OCI-LY1 (cell line): ENCODE results near the gene ABL2.
"Not testable (repeated sequence)": the region's sequence is repeated elsewhere in the genome, so short reads cannot be mapped to it uniquely, and the experiment has no call there.

Source experiments
- H2AFZ ChIP-seq: fragments of 200-600 bp; sonication (generic), shearing (Covaris generic); 2 replicates; pipeline ENCODE4 v1.6.0; 2014; ENCODE audit warnings: antibody characterized with exemption, mild to moderate bottlenecking, low read length
- H3F3A ChIP-seq: fragments of 200-600 bp; sonication (generic), shearing (Covaris generic); 2 replicates; pipeline ENCODE4 v1.6.0; 2014; ENCODE audit warnings: mild to moderate bottlenecking, antibody characterized with exemption, low read length, moderate library complexity; ENCODE audit not compliant: insufficient read depth
- H3K27ac ChIP-seq: fragments of 200-600 bp; sonication (generic); 2 replicates; pipeline ENCODE4 v1.5.1; 2014; ENCODE audit warnings: low read length, mixed run types, mild to moderate bottlenecking, low read depth; ENCODE audit not compliant: poor library complexity, severe bottlenecking
- H3K27me3 ChIP-seq: fragments of 200-600 bp; sonication (generic); 2 replicates; pipeline ENCODE4 v1.6.0; 2014; ENCODE audit warnings: antibody characterized with exemption, mild to moderate bottlenecking, low read length, moderate library complexity; ENCODE audit not compliant: insufficient read depth
- H3K36me3 ChIP-seq: fragments of 200-600 bp; sonication (generic); 2 replicates; pipeline ENCODE4 v1.6.1; 2014; ENCODE audit warnings: mild to moderate bottlenecking, antibody characterized with exemption, low read length, moderate library complexity, mixed read lengths; ENCODE audit not compliant: insufficient read depth
- H3K4me1 ChIP-seq: fragments of 200-600 bp; sonication (generic); 2 replicates; pipeline ENCODE4 v1.5.1; 2014; ENCODE audit warnings: mild to moderate bottlenecking, low read length, moderate library complexity; ENCODE audit not compliant: insufficient read depth, severe bottlenecking
- H3K4me2 ChIP-seq: fragments of 200-600 bp; sonication (generic), shearing (Covaris generic); 2 replicates; pipeline ENCODE4 v1.6.1; 2014; ENCODE audit warnings: low read length
- H3K4me3 ChIP-seq: fragments of 200-600 bp; sonication (generic); 2 replicates; pipeline ENCODE4 v1.5.1; 2014; ENCODE audit warnings: low read length, low read depth, mild to moderate bottlenecking, mixed read lengths; ENCODE audit not compliant: poor library complexity, severe bottlenecking
- H3K79me2 ChIP-seq: fragments of 200-600 bp; shearing (Covaris generic); 2 replicates; pipeline ENCODE4 v1.6.1; 2016; ENCODE audit warnings: mixed run types, low read length, mixed read lengths; ENCODE audit not compliant: insufficient read depth
- H3K9ac ChIP-seq: fragments of 200-600 bp; sonication (generic), shearing (Covaris generic); 2 replicates; pipeline ENCODE4 v1.6.1; 2014; ENCODE audit warnings: mild to moderate bottlenecking, low read length, mixed read lengths
- H3K9me2 ChIP-seq: fragments of 200-600 bp; sonication (generic), shearing (Covaris generic); 2 replicates; pipeline ENCODE4 v1.6.1; 2014; ENCODE audit warnings: low read depth, mild to moderate bottlenecking, low read length, mixed read lengths
- H3K9me3 ChIP-seq: fragments of 200-600 bp; shearing (Covaris generic); 2 replicates; pipeline ENCODE4 v1.6.1; 2014; ENCODE audit warnings: low read length, mixed read lengths
- H4K20me1 ChIP-seq: fragments of 200-600 bp; sonication (generic), shearing (Covaris generic); 2 replicates; pipeline ENCODE4 v1.6.0; 2016; ENCODE audit warnings: mild to moderate bottlenecking, low read length; ENCODE audit not compliant: insufficient read depth
- CTCF ChIP-seq: fragments of 200-600 bp; sonication (generic), shearing (Covaris generic); IDR thresholded peaks from 2 replicates; pipeline ENCODE4 v1.5.1; 2017; ENCODE audit warnings: mild to moderate bottlenecking, antibody characterized with exemption, low read length, moderate library complexity, mixed read lengths
- EZH2 ChIP-seq: fragments of 200-600 bp; sonication (generic), shearing (Covaris generic); IDR thresholded peaks from 2 replicates; pipeline ENCODE4 v1.8.0; 2017; ENCODE audit warnings: borderline replicate concordance, mixed run types, mild to moderate bottlenecking, antibody characterized with exemption, low read length, moderate library complexity, mixed read lengths

ABL2 gene

GRCh38 chr1:179251675-179252074, 22.2 kb upstream of the ABL2 start:
- Histone ChIP-seq H4K20me1 (no peaks in the 10 kb centered on the region), H3K36me3 (no peaks in the 10 kb centered on the region), H3K9me2 (no peaks in the 10 kb centered on the region), H3K27ac (no peak overlapping the region), H3K9ac (no peak overlapping the region), H3K4me3 (no peak overlapping the region), H3K4me2 (no peak overlapping the region), H3K9me3 (no peaks in the 10 kb centered on the region), H3F3A (no peaks in the 10 kb centered on the region), H2AFZ (no peak overlapping the region), H3K4me1 (no peaks in the 10 kb centered on the region), H3K27me3 (no peaks in the 10 kb centered on the region), H3K79me2 (no peaks in the 10 kb centered on the region)
- TF ChIP-seq CTCF (peak; percentile 44), EZH2 (no peak)

- Histone ChIP-seq H3K27me3 (no peaks in the 10 kb centered on the region), H3K9ac (no peak overlapping the region), H3K4me3 (no peak overlapping the region), H3F3A (no peaks in the 10 kb centered on the region), H3K27ac (no peak overlapping the region), H3K4me1 (no peaks in the 10 kb centered on the region), H3K9me2 (no peaks in the 10 kb centered on the region), H3K4me2 (no peak overlapping the region), H3K36me3 (no peaks in the 10 kb centered on the region), H4K20me1 (no peaks in the 10 kb centered on the region), H2AFZ (no peak overlapping the region), H3K9me3 (no peaks in the 10 kb centered on the region), H3K79me2 (no peaks in the 10 kb centered on the region)
- TF ChIP-seq EZH2 (no peak), CTCF (no peak)
These were observed 18.4 kb upstream of the ABL2 start for GRCh38 chr1:179247923-179248322.

GRCh38 chr1:179245426-179245825, 15.9 kb upstream of the ABL2 start:
- H3K9ac ChIP-seq, H3K36me3 ChIP-seq, H3K4me2 ChIP-seq, H3K9me2 ChIP-seq, H3K27ac ChIP-seq, H3K9me3 ChIP-seq, H3K4me1 ChIP-seq, H2AFZ ChIP-seq, H3K4me3 ChIP-seq, H4K20me1 ChIP-seq, H3F3A ChIP-seq, H3K79me2 ChIP-seq, H3K27me3 ChIP-seq: not testable (repeated sequence)

GRCh38 chr1:179241530-179242097, 12.1 kb upstream of the ABL2 start:
- Histone ChIP-seq H3K4me3 (no peak overlapping the region), H3K9ac (no peak overlapping the region), H3K9me2 (no peaks in the 10 kb centered on the region), H3K9me3 (no peaks in the 10 kb centered on the region), H3F3A (no peaks in the 10 kb centered on the region), H2AFZ (no peak overlapping the region), H3K27me3 (no peaks in the 10 kb centered on the region), H3K36me3 (no peaks in the 10 kb centered on the region), H3K79me2 (no peaks in the 10 kb centered on the region), H4K20me1 (no peaks in the 10 kb centered on the region), H3K4me1 (no peaks in the 10 kb centered on the region), H3K27ac (no peak overlapping the region), H3K4me2 (no peak overlapping the region)
- TF ChIP-seq EZH2 (no peak), CTCF (no peak)
